ENCODE data around the gene HIPK1.
"Not testable (repeated sequence)": the region's sequence is repeated elsewhere in the genome, so short reads cannot be mapped to it uniquely, and the experiment has no call there.

Gene HIPK1

GRCh38 chr1:114019724-114020123 is 90.6 kb downstream of the HIPK1 start:
- DNase-seq = not testable (repeated sequence)

DNA sequence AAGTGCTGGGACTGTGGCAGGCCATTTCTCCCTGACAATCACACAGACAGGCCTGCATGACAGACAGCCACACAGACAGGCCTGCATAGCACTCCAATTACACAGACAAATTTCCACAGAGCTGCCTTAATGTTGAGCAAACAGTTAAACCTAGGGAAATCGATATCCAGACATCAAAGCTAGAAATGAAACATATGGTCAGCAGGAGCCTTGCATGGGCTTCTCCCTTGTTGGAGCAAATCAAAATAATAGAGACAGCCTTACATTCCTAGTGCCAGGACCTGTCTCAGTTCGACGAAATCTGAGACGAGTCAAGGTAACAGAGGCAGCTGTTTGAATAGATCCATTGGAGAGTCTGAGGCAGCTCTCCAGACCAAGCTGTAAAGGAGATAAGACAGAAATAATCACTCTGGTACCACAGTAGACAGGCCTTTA is 92.6 kb downstream of the HIPK1 start:
- DNase-seq = no peak

DNA sequence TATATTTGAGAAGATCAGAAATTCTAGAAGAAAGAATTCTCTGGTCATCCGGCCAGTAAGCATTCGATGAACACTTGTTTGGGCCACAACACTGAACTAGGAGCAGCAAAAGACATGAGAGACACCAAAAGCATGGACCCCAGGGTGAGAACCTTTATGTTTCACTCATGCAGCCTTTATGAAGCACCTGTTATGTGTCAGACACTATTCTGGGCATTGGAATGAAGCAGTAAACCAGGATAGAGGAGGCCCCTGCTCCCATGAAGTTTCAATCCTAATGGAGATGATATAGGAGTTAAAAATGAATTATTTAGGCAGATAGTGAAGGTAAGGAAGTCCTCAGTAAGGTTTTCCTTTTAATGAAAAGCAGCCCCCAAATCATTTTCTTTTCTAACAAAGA is 93.8 kb downstream of the HIPK1 start:
- no peak for DNase-seq

GRCh38 chr1:114023377-114023776 is 94.3 kb downstream of the HIPK1 start:
- DNase-seq = no peak

DNA sequence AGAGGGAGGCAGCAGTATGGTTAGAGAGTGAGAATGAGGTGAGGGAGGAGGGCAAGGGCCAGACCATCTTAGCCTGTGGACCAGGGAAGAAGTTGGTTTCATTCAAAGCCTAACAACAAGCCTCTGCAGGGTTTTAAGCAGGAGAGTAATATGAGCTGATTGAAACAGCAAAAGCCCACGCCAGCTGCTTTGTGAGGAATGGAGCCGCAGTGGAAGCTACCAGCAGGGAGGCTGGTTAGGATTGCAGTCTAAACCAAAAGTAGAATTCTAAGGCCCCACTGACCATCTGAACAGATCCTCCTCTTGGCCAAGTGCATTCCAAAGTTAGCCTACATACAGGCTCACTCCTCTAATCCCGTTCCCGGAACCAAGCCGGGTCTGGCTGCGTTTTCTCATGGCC is 94.9 kb downstream of the HIPK1 start:
- DNase-seq = no peak

GRCh38 chr1:114025609-114026401 is 96.7 kb downstream of the HIPK1 start:
- no peak for DNase-seq

DNA sequence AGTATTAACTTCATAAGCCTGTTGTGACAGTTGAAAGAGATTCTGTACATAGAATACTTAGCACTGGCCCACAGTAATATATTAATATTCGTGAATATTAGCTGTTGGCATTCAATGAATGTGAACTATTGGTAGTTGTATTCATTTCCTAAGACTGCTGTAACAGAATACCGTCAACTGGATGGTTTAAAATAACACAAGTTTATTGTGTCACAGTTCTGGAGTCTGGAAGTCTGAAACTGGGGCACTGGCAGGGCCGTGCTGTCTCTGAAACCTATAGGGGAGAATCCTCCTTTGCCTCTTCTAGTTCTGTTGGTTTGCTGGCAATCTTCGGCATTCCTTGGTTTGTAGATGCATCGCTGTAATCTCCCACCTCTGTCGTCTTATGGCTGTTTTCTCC is 97.7 kb downstream of the HIPK1 start:
- DNase-seq = no peak
